Measurements from ENCODE around the gene DYNC2H1. TPM values are rescaled to one million over a fixed set of nuclear protein-coding genes. Genes with fewer than 3 reads are reported as not detected.

The DYNC2H1 gene
- total RNA-seq, 2 experiments from 2014 or later = 0.92 to 1.3 TPM

GRCh38 chr11:103471546-103471945 lies 362.3 kb downstream of the DYNC2H1 start:
- no peak overlapping the region for H3K27ac Mint-ChIP-seq
- H3K36me3 Mint-ChIP-seq (ENCODE audit: low read depth) = no peaks in the 10 kb centered on the region
- no peaks in the 10 kb centered on the region for H3K9me3 Mint-ChIP-seq
- CTCF ChIA-PET = no interaction called here
- no peak overlapping the region for H3K4me3 Mint-ChIP-seq
- POLR2A ChIA-PET = no interaction called here
- H3K27me3 Mint-ChIP-seq = no peaks in the 10 kb centered on the region
- H3K4me1 Mint-ChIP-seq = no peaks in the 10 kb centered on the region
- DNase-seq = no peak

GRCh38 chr11:103476874-103477273 lies 367.6 kb downstream of the DYNC2H1 start:
- Mint-ChIP-seq H3K9me3 (no peaks in the 10 kb centered on the region), H3K4me3 (no peak overlapping the region), H3K27ac (no peak overlapping the region), H3K4me1 (no peaks in the 10 kb centered on the region), H3K27me3 (no peaks in the 10 kb centered on the region), H3K36me3 (ENCODE audit: low read depth) (no peaks in the 10 kb centered on the region)
- CTCF ChIA-PET = no interaction called here
- POLR2A ChIA-PET = no interaction called here
- DNase-seq = no peak

GRCh38 chr11:103480421-103480820 lies 371.2 kb downstream of the DYNC2H1 start:
- no peak for DNase-seq
- H3K9me3 Mint-ChIP-seq = no peaks in the 10 kb centered on the region
- H3K27me3 Mint-ChIP-seq = no peaks in the 10 kb centered on the region
- no peaks in the 10 kb centered on the region for H3K4me1 Mint-ChIP-seq
- H3K27ac Mint-ChIP-seq = no peak overlapping the region
- CTCF ChIA-PET = no interaction called here
- no peak overlapping the region for H3K4me3 Mint-ChIP-seq
- POLR2A ChIA-PET = no interaction called here
- no peaks in the 10 kb centered on the region for H3K36me3 Mint-ChIP-seq (ENCODE audit: low read depth)

- no peak overlapping the region for H3K4me3 Mint-ChIP-seq
- no peak overlapping the region for H3K27ac Mint-ChIP-seq
- peaks cover 10% of the 10 kb centered on the region for H3K4me1 Mint-ChIP-seq
- H3K36me3 Mint-ChIP-seq (ENCODE audit: low read depth) = no peaks in the 10 kb centered on the region
- H3K27me3 Mint-ChIP-seq = no peaks in the 10 kb centered on the region
- no peak for DNase-seq
- H3K9me3 Mint-ChIP-seq = no peaks in the 10 kb centered on the region
- ChIA-PET POLR2A (no interaction called here), CTCF (no interaction called here)
Measured at GRCh38 chr11:103483996-103484395, 374.8 kb downstream of the DYNC2H1 start.

- Mint-ChIP-seq H3K27ac (no peak overlapping the region), H3K27me3 (no peaks in the 10 kb centered on the region), H3K4me1 (peaks cover 10% of the 10 kb centered on the region), H3K4me3 (no peak overlapping the region), H3K9me3 (no peaks in the 10 kb centered on the region), H3K36me3 (ENCODE audit: low read depth) (no peaks in the 10 kb centered on the region)
- CTCF ChIA-PET = no interaction called here
- DNase-seq = no peak
- POLR2A ChIA-PET = no interaction called here
Measured at GRCh38 chr11:103484545-103484944, 375.3 kb downstream of the DYNC2H1 start.

GRCh38 chr11:103486604-103487003 lies 377.4 kb downstream of the DYNC2H1 start:
- ChIA-PET POLR2A (no interaction called here), CTCF (no interaction called here)
- Mint-ChIP-seq H3K27me3 (no peaks in the 10 kb centered on the region), H3K27ac (no peak overlapping the region), H3K4me1 (peaks cover 10% of the 10 kb centered on the region), H3K36me3 (ENCODE audit: low read depth) (no peaks in the 10 kb centered on the region), H3K4me3 (no peak overlapping the region), H3K9me3 (no peaks in the 10 kb centered on the region)
- no peak for DNase-seq

- H3K36me3 Mint-ChIP-seq (ENCODE audit: low read depth) = no peaks in the 10 kb centered on the region
- DNase-seq = no peak
Measured at GRCh38 chr11:103487113-103487512, 377.9 kb downstream of the DYNC2H1 start.

GRCh38 chr11:103488031-103488461 lies 378.8 kb downstream of the DYNC2H1 start:
- DNase-seq = no peak
- Mint-ChIP-seq H3K36me3 (ENCODE audit: low read depth) (no peaks in the 10 kb centered on the region), H3K27me3 (no peaks in the 10 kb centered on the region), H3K27ac (no peak overlapping the region), H3K9me3 (no peaks in the 10 kb centered on the region), H3K4me3 (no peak overlapping the region), H3K4me1 (peaks cover 10% of the 10 kb centered on the region)
- CTCF ChIA-PET = no interaction called here
- POLR2A ChIA-PET = no interaction called here

More at GRCh38 chr11:103487113-103487512, 377.9 kb downstream of the DYNC2H1 start:
- CTCF ChIA-PET = interaction anchor here (1.0 kb wide), 1 partner anchor 11 kb away, joined by 3 read pairs; no protein-coding TSS in a partner anchor
- POLR2A ChIA-PET = no interaction called here
- no peak overlapping the region for H3K4me3 Mint-ChIP-seq
- peaks cover 10% of the 10 kb centered on the region for H3K4me1 Mint-ChIP-seq
- H3K27me3 Mint-ChIP-seq = no peaks in the 10 kb centered on the region
- no peak overlapping the region for H3K27ac Mint-ChIP-seq
- H3K9me3 Mint-ChIP-seq = no peaks in the 10 kb centered on the region

GRCh38 chr11:103488579-103488978 lies 379.4 kb downstream of the DYNC2H1 start:
- no peak overlapping the region for H3K27ac Mint-ChIP-seq
- no peak overlapping the region for H3K4me3 Mint-ChIP-seq
- H3K27me3 Mint-ChIP-seq = no peaks in the 10 kb centered on the region
- no peaks in the 10 kb centered on the region for H3K9me3 Mint-ChIP-seq
- H3K36me3 Mint-ChIP-seq (ENCODE audit: low read depth) = no peaks in the 10 kb centered on the region
- H3K4me1 Mint-ChIP-seq = peaks cover 10% of the 10 kb centered on the region
- DNase-seq = no peak
- POLR2A ChIA-PET = no interaction called here
- CTCF ChIA-PET = no interaction called here

- Mint-ChIP-seq H3K9me3 (no peaks in the 10 kb centered on the region), H3K27me3 (no peaks in the 10 kb centered on the region), H3K4me1 (peaks cover 10% of the 10 kb centered on the region), H3K4me3 (no peak overlapping the region), H3K36me3 (ENCODE audit: low read depth) (no peaks in the 10 kb centered on the region), H3K27ac (no peak overlapping the region)
- ChIA-PET POLR2A (no interaction called here), CTCF (no interaction called here)
- DNase-seq = no peak
Measured at GRCh38 chr11:103491777-103492176, 382.6 kb downstream of the DYNC2H1 start.

- Mint-ChIP-seq H3K27me3 (no peaks in the 10 kb centered on the region), H3K9me3 (no peaks in the 10 kb centered on the region), H3K27ac (no peak overlapping the region), H3K4me3 (no peak overlapping the region), H3K4me1 (no peaks in the 10 kb centered on the region), H3K36me3 (ENCODE audit: low read depth) (no peaks in the 10 kb centered on the region)
- POLR2A ChIA-PET = no interaction called here
- DNase-seq = no peak
- CTCF ChIA-PET = no interaction called here
Measured at GRCh38 chr11:103494491-103494890, 385.3 kb downstream of the DYNC2H1 start.

- H3K4me3 Mint-ChIP-seq = no peak overlapping the region
- no peaks in the 10 kb centered on the region for H3K4me1 Mint-ChIP-seq
- DNase-seq = no peak
- no peaks in the 10 kb centered on the region for H3K27me3 Mint-ChIP-seq
- ChIA-PET POLR2A (no interaction called here), CTCF (no interaction called here)
- no peaks in the 10 kb centered on the region for H3K36me3 Mint-ChIP-seq (ENCODE audit: low read depth)
- no peaks in the 10 kb centered on the region for H3K9me3 Mint-ChIP-seq
- no peak overlapping the region for H3K27ac Mint-ChIP-seq
Measured at GRCh38 chr11:103497268-103497667, 388.0 kb downstream of the DYNC2H1 start.

- Mint-ChIP-seq H3K27ac (no peak overlapping the region), H3K27me3 (no peaks in the 10 kb centered on the region), H3K4me1 (no peaks in the 10 kb centered on the region), H3K9me3 (no peaks in the 10 kb centered on the region), H3K36me3 (ENCODE audit: low read depth) (no peaks in the 10 kb centered on the region), H3K4me3 (no peak overlapping the region)
- DNase-seq = no peak
- ChIA-PET POLR2A (no interaction called here), CTCF (interaction anchor here (1.0 kb wide), 1 partner anchor 9 kb away, joined by 3 read pairs; no protein-coding TSS in a partner anchor)
Measured at GRCh38 chr11:103499710-103500340, 390.6 kb downstream of the DYNC2H1 start.

GRCh38 chr11:103515283-103515682 lies 406.1 kb downstream of the DYNC2H1 start:
- Mint-ChIP-seq H3K9me3 (no peaks in the 10 kb centered on the region), H3K27ac (no peak overlapping the region), H3K36me3 (ENCODE audit: low read depth) (no peaks in the 10 kb centered on the region), H3K4me3 (no peak overlapping the region), H3K4me1 (no peaks in the 10 kb centered on the region), H3K27me3 (no peaks in the 10 kb centered on the region)
- POLR2A ChIA-PET = no interaction called here
- DNase-seq = no peak
- CTCF ChIA-PET = no interaction called here
